GM23338 (cell line): ENCODE data around the gene TTC33. TPM values are rescaled to one million over a fixed set of nuclear protein-coding genes. Genes with fewer than 3 reads are reported as not detected.

Source experiments
- ATAC-seq: fragments of 200-7000 bp; cut with Tn5 transposase; 3 replicates; pipeline ENCODE4 v1.9.1; 2020
- DNase-seq: peaks from one replicate; pipeline ENCODE4 v3.0.0-alpha.2; 2015; ENCODE audit warnings: low spot score
- H2AFZ ChIP-seq: fragments of 200-600 bp; sonication (generic); 2 replicates; pipeline ENCODE4 v1.8.0; 2016; ENCODE audit warnings: antibody characterized with exemption, mild to moderate bottlenecking, moderate library complexity
- H3F3A ChIP-seq: fragments of 200-600 bp; sonication (generic); replicated peaks from 2 replicates; pipeline ENCODE4 v1.8.0; 2017; ENCODE audit warnings: antibody characterized with exemption, mixed run types, low read depth
- H3K27ac ChIP-seq: fragments of 200-600 bp; sonication (generic); 2 replicates; pipeline ENCODE4 v1.6.1; 2016; ENCODE audit warnings: low read depth
- H3K27me3 ChIP-seq: fragments of 200-600 bp; sonication (generic); 2 replicates; pipeline ENCODE4 v1.8.0; 2016; ENCODE audit warnings: mild to moderate bottlenecking, mixed run types, moderate library complexity; ENCODE audit not compliant: insufficient read depth
- H3K36me3 ChIP-seq: fragments of 200-600 bp; sonication (generic); 2 replicates; pipeline ENCODE4 v1.8.0; 2016; ENCODE audit warnings: mild to moderate bottlenecking; ENCODE audit not compliant: insufficient read depth
- H3K4me1 ChIP-seq: fragments of 200-600 bp; sonication (generic); 2 replicates; pipeline ENCODE4 v1.8.0; 2016; ENCODE audit warnings: mild to moderate bottlenecking, moderate library complexity; ENCODE audit not compliant: insufficient read depth
- H3K4me2 ChIP-seq: fragments of 200-600 bp; sonication (generic); 2 replicates; pipeline ENCODE4 v1.7.1; 2017; ENCODE audit warnings: mixed run types
- H3K4me3 ChIP-seq: fragments of 200-600 bp; sonication (generic); 2 replicates; pipeline ENCODE4 v1.6.1; 2016; ENCODE audit warnings: mixed run types
- H3K79me2 ChIP-seq: fragments of 200-600 bp; sonication (generic); replicated peaks from 2 replicates; pipeline ENCODE4 v1.8.0; 2017; ENCODE audit warnings: mild to moderate bottlenecking; ENCODE audit not compliant: insufficient read depth
- H3K9me2 ChIP-seq: fragments of 200-600 bp; sonication (generic); 2 replicates; pipeline ENCODE4 v1.8.0; 2017; ENCODE audit not compliant: insufficient read depth
- H4K20me1 ChIP-seq: fragments of 200-600 bp; sonication (generic); replicated peaks from 2 replicates; pipeline ENCODE4 v1.8.0; 2017; ENCODE audit warnings: mild to moderate bottlenecking; ENCODE audit not compliant: insufficient read depth
- H3K27ac Mint-ChIP-seq: 2 replicates; pipeline ENCODE4 v1.8.0; 2020; ENCODE audit warnings: inconsistent platforms, mild to moderate bottlenecking, moderate library complexity, mixed read lengths
- H3K27me3 Mint-ChIP-seq: 3 replicates; pipeline ENCODE4 v1.8.0; 2022; ENCODE audit warnings: low read depth, mild to moderate bottlenecking, moderate library complexity, mixed read lengths, inconsistent platforms; ENCODE audit not compliant: insufficient read depth, poor library complexity
- H3K36me3 Mint-ChIP-seq: 3 replicates; pipeline ENCODE4 v1.8.0; 2021; ENCODE audit warnings: low read depth, mild to moderate bottlenecking, inconsistent platforms, moderate library complexity, mixed read lengths
- H3K4me1 Mint-ChIP-seq: 3 replicates; pipeline ENCODE4 v1.8.0; 2020; ENCODE audit warnings: mild to moderate bottlenecking, inconsistent platforms, mixed read lengths
- H3K4me3 Mint-ChIP-seq: 3 replicates; pipeline ENCODE4 v1.8.0; 2021; ENCODE audit warnings: moderate library complexity, mild to moderate bottlenecking, inconsistent platforms, mixed read lengths
- H3K9me3 Mint-ChIP-seq: 3 replicates; pipeline ENCODE4 v1.8.0; 2020; ENCODE audit warnings: moderate library complexity, mild to moderate bottlenecking, inconsistent platforms, mixed read lengths
- CREB1 ChIP-seq: fragments of 250-450 bp; sonication (Bioruptor Pico); IDR thresholded peaks from 2 replicates; pipeline ENCODE4 v1.5.0; 2020; ENCODE audit warnings: low read depth, mild to moderate bottlenecking, moderate library complexity
- EZH2phosphoT487 ChIP-seq: fragments of 200-600 bp; sonication (generic); IDR thresholded peaks from one replicate; pipeline ENCODE4 v1.8.1; 2018; ENCODE audit warnings: antibody characterized with exemption; ENCODE audit not compliant: unreplicated experiment
- NANOG ChIP-seq: IDR thresholded peaks from 2 replicates; pipeline ENCODE4 v1.6.1; 2016; ENCODE audit warnings: antibody characterized with exemption, borderline replicate concordance
- POLR2AphosphoS5 ChIP-seq: IDR thresholded peaks from 2 replicates; pipeline ENCODE4 v1.6.1; 2016; ENCODE audit warnings: antibody characterized with exemption, low read depth
- STAT1 ChIP-seq: IDR thresholded peaks from one replicate; pipeline ENCODE4 v1.6.1; 2016; ENCODE audit warnings: antibody characterized with exemption; ENCODE audit not compliant: unreplicated experiment
- ZNF114 ChIP-seq: fragments of 250-450 bp; sonication (Bioruptor Pico); IDR thresholded peaks from 2 replicates; pipeline ENCODE4 v1.5.0; 2020; ENCODE audit warnings: mild to moderate bottlenecking, moderate library complexity
- ZNF331 ChIP-seq: fragments of 250-450 bp; sonication (Bioruptor Pico); IDR thresholded peaks from 2 replicates; pipeline ENCODE4 v1.5.0; 2020; ENCODE audit warnings: low read depth, mild to moderate bottlenecking, moderate library complexity
- polyA plus RNA-seq: library from polyadenylated mRNA; unstranded; fragments of >200 nt; fragmentation: Nextera tagmentation; extraction: Ambion mirVana; gene quantifications from 2 replicates; pipeline ENCODE4 v1.2.1, GENCODE V29; 2016
- total RNA-seq: library from RNA; depleted of rRNA; stranded (reverse); fragments of >200 nt; shearing (Covaris generic); gene quantifications from 2 replicates; pipeline ENCODE4 v1.2.3, GENCODE V29; 2014
- TF ChIP-seq, protein P1 (sequence below): fragments of 250-450 bp; sonication (Bioruptor Pico); IDR thresholded peaks from 2 replicates; pipeline ENCODE4 v1.5.0; 2020; ENCODE audit warnings: mild to moderate bottlenecking, moderate library complexity
- TF ChIP-seq, protein P2 (sequence below): IDR thresholded peaks from 2 replicates; pipeline ENCODE4 v1.6.1; 2016; ENCODE audit warnings: antibody characterized with exemption
- TF ChIP-seq, protein P3 (sequence below): IDR thresholded peaks from one replicate; pipeline ENCODE4 v1.6.1; 2018; ENCODE audit warnings: antibody characterized with exemption; ENCODE audit not compliant: unreplicated experiment

Gene TTC33
- total and polyA plus RNA-seq, 2 experiments from 2014 or later: 4.1 to 11.5 TPM

DNA sequence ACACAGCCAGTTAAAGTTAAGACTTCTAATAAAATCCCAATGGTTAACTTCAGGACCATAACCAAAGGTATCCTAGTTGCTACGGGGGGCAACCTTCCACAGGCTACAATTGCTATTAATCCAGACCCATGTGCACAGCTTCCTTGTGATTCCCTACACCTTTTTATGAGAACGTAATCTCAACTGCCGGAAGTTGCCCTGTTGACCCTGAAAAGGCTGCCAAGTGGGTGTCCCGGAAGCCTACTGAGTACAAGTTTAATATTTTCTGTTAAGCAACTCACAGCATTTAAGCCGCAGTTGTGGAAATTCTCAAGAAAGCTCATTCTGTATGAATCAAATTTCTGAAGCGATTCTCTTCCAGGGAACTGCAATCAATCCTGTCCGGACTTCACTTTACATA lies 124.5 kb downstream of the TTC33 start:
- TF ChIP-seq POLR2AphosphoS5 (no peak), EZH2phosphoT487 (no peak)
- TF ChIP-seq, protein P1, sequence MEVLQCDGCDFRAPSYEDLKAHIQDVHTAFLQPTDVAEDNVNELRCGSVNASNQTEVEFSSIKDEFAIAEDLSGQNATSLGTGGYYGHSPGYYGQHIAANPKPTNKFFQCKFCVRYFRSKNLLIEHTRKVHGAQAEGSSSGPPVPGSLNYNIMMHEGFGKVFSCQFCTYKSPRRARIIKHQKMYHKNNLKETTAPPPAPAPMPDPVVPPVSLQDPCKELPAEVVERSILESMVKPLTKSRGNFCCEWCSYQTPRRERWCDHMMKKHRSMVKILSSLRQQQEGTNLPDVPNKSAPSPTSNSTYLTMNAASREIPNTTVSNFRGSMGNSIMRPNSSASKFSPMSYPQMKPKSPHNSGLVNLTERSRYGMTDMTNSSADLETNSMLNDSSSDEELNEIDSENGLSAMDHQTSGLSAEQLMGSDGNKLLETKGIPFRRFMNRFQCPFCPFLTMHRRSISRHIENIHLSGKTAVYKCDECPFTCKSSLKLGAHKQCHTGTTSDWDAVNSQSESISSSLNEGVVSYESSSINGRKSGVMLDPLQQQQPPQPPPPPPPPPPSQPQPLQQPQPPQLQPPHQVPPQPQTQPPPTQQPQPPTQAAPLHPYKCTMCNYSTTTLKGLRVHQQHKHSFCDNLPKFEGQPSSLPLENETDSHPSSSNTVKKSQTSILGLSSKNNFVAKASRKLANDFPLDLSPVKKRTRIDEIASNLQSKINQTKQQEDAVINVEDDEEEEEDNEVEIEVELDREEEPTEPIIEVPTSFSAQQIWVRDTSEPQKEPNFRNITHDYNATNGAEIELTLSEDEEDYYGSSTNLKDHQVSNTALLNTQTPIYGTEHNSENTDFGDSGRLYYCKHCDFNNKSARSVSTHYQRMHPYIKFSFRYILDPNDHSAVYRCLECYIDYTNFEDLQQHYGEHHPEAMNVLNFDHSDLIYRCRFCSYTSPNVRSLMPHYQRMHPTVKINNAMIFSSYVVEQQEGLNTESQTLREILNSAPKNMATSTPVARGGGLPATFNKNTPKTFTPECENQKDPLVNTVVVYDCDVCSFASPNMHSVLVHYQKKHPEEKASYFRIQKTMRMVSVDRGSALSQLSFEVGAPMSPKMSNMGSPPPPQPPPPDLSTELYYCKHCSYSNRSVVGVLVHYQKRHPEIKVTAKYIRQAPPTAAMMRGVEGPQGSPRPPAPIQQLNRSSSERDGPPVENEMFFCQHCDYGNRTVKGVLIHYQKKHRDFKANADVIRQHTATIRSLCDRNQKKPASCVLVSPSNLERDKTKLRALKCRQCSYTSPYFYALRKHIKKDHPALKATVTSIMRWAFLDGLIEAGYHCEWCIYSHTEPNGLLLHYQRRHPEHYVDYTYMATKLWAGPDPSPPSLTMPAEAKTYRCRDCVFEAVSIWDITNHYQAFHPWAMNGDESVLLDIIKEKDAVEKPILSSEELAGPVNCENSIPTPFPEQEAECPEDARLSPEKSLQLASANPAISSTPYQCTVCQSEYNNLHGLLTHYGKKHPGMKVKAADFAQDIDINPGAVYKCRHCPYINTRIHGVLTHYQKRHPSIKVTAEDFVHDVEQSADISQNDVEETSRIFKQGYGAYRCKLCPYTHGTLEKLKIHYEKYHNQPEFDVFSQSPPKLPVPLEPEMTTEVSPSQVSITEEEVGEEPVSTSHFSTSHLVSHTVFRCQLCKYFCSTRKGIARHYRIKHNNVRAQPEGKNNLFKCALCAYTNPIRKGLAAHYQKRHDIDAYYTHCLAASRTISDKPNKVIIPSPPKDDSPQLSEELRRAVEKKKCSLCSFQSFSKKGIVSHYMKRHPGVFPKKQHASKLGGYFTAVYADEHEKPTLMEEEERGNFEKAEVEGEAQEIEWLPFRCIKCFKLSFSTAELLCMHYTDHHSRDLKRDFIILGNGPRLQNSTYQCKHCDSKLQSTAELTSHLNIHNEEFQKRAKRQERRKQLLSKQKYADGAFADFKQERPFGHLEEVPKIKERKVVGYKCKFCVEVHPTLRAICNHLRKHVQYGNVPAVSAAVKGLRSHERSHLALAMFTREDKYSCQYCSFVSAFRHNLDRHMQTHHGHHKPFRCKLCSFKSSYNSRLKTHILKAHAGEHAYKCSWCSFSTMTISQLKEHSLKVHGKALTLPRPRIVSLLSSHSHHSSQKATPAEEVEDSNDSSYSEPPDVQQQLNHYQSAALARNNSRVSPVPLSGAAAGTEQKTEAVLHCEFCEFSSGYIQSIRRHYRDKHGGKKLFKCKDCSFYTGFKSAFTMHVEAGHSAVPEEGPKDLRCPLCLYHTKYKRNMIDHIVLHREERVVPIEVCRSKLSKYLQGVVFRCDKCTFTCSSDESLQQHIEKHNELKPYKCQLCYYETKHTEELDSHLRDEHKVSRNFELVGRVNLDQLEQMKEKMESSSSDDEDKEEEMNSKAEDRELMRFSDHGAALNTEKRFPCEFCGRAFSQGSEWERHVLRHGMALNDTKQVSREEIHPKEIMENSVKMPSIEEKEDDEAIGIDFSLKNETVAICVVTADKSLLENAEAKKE: no peak

DNA sequence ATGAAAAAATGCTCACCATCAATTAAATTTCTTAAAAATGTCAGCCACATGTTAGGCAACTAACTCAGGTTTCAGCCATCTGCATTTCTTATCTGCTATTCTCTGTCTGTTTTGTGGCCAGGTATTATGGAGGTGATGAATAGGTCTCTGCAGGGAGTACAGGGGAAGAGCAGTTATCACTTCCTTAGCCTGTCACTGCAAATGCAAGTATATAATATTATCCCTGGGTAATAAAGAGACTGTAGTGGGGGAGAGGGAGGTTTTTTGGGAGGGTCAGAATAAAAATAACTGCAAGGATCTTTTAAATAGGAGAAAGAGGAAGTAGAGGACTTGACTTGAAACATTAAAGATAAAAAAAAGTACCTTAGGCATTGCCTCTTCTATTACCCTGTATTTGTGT lies 125.6 kb downstream of the TTC33 start:
- peaks cover 3% of the 10 kb centered on the region for H3K27me3 Mint-ChIP-seq
- Histone ChIP-seq H4K20me1 (no peaks in the 10 kb centered on the region), H3K27me3 (no peaks in the 10 kb centered on the region), H3F3A (no peaks in the 10 kb centered on the region), H3K4me3 (no peak overlapping the region), H2AFZ (no peak overlapping the region), H3K36me3 (no peaks in the 10 kb centered on the region), H3K27ac (no peak overlapping the region), H3K9me2 (0 out of 2 replicates have a peak, but pooled peaks cover 3% of the 10 kb centered on the region), H3K79me2 (no peaks in the 10 kb centered on the region), H3K4me2 (no peak overlapping the region), H3K4me1 (no peaks in the 10 kb centered on the region)
- DNase-seq: no peak
- no peaks in the 10 kb centered on the region for H3K9me3 Mint-ChIP-seq
- H3K27ac Mint-ChIP-seq: no peak overlapping the region
- ATAC-seq: no peak
- no peak overlapping the region for H3K4me3 Mint-ChIP-seq
- no peaks in the 10 kb centered on the region for H3K36me3 Mint-ChIP-seq
- no peaks in the 10 kb centered on the region for H3K4me1 Mint-ChIP-seq
- no peak for TF ChIP-seq ZNF114 (CRISPR knock-in tag)
- TF ChIP-seq, protein P2, sequence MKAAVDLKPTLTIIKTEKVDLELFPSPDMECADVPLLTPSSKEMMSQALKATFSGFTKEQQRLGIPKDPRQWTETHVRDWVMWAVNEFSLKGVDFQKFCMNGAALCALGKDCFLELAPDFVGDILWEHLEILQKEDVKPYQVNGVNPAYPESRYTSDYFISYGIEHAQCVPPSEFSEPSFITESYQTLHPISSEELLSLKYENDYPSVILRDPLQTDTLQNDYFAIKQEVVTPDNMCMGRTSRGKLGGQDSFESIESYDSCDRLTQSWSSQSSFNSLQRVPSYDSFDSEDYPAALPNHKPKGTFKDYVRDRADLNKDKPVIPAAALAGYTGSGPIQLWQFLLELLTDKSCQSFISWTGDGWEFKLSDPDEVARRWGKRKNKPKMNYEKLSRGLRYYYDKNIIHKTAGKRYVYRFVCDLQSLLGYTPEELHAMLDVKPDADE: no peak
- TF ChIP-seq, protein P3, sequence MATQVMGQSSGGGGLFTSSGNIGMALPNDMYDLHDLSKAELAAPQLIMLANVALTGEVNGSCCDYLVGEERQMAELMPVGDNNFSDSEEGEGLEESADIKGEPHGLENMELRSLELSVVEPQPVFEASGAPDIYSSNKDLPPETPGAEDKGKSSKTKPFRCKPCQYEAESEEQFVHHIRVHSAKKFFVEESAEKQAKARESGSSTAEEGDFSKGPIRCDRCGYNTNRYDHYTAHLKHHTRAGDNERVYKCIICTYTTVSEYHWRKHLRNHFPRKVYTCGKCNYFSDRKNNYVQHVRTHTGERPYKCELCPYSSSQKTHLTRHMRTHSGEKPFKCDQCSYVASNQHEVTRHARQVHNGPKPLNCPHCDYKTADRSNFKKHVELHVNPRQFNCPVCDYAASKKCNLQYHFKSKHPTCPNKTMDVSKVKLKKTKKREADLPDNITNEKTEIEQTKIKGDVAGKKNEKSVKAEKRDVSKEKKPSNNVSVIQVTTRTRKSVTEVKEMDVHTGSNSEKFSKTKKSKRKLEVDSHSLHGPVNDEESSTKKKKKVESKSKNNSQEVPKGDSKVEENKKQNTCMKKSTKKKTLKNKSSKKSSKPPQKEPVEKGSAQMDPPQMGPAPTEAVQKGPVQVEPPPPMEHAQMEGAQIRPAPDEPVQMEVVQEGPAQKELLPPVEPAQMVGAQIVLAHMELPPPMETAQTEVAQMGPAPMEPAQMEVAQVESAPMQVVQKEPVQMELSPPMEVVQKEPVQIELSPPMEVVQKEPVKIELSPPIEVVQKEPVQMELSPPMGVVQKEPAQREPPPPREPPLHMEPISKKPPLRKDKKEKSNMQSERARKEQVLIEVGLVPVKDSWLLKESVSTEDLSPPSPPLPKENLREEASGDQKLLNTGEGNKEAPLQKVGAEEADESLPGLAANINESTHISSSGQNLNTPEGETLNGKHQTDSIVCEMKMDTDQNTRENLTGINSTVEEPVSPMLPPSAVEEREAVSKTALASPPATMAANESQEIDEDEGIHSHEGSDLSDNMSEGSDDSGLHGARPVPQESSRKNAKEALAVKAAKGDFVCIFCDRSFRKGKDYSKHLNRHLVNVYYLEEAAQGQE: no peak
- no peak for TF ChIP-seq STAT1
- TF ChIP-seq CREB1 (CRISPR knock-in tag): no peak
- no peak for TF ChIP-seq NANOG
- TF ChIP-seq ZNF331 (CRISPR knock-in tag): no peak
- no peak for TF ChIP-seq POLR2AphosphoS5

More for the DNA sequence above, 124.5 kb downstream of the TTC33 start:
- DNase-seq: no peak
- Histone ChIP-seq H3K4me1 (no peaks in the 10 kb centered on the region), H3K79me2 (no peaks in the 10 kb centered on the region), H3K4me2 (no peak overlapping the region), H3F3A (no peaks in the 10 kb centered on the region), H3K4me3 (no peak overlapping the region), H3K9me2 (no peaks in the 10 kb centered on the region), H3K27ac (no peak overlapping the region), H2AFZ (no peak overlapping the region), H3K27me3 (no peaks in the 10 kb centered on the region), H3K36me3 (no peaks in the 10 kb centered on the region), H4K20me1 (no peaks in the 10 kb centered on the region)
- Mint-ChIP-seq H3K9me3 (peaks cover 1% of the 10 kb centered on the region; the same call in 2 of the 3 replicates), H3K27me3 (no peaks in the 10 kb centered on the region), H3K4me1 (no peaks in the 10 kb centered on the region), H3K36me3 (no peaks in the 10 kb centered on the region), H3K27ac (no peak overlapping the region), H3K4me3 (no peak overlapping the region)
- no peak for ATAC-seq
